ENCODE results near the gene SHBG.

- TF ChIP-seq GATA3 (IDR thresholded peaks at IDR 0.05; ENCODE audit: low read depth, low read length) (no peak), GATA2 (IDR thresholded peaks at IDR 0.05; ENCODE audit: low read depth, low read length) (no peak)
Observed at GRCh38 chr17:7591596-7591995, 38.3 kb upstream of the SHBG start.

All from SH-SY5Y (cell line).